GM21576 (cell line): ENCODE measurements around the gene CCDC167.
"Not testable (repeated sequence)": the region's sequence is repeated elsewhere in the genome, so short reads cannot be mapped to it uniquely, and the experiment has no call there.

Experiments used
- ATAC-seq: cut with Tn5 transposase; IDR thresholded peaks from one replicate; pipeline ENCODE4 v1.9.1; 2021; ENCODE audit warnings: mild to moderate bottlenecking, moderate library complexity; ENCODE audit not compliant: unreplicated experiment

Gene CCDC167

DNA sequence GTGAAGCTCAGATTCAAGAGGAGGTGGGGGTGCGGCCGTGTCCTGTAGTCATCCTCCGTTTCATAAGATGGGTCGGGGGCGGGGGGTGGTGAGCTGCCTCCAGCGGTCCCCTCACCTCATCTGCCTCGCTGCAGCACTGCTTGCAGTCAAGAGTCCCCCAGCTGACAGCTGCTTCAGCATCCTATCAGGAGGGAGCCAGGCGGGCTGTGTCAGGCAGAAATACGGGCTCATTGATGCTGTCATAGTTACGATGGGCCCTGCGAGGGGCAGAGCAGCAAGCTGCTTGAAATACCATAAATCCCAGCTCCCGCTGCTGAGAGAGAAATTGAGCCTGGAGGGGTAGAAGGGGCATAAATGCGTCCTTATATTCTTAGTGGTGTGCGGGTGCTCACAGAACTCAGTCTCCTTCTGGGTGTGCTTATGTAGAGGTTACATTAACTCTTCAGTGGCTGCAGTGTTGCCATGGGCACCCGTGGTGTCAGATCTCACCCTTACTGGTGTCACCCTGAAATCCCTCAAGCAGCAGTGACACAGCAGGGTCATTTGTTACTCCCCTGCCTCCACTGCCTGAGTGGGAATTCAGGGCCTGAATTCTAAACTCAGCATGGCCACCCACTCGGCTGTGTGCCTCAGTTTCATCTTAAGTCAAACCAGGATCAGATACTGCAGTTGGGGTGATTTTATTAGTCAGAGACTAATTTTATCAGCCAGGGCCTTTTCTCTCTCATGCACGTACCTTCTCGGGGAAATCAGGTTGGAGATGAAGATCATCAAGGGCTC is 21.8 kb downstream of the CCDC167 start:
- no peak for ATAC-seq

DNA sequence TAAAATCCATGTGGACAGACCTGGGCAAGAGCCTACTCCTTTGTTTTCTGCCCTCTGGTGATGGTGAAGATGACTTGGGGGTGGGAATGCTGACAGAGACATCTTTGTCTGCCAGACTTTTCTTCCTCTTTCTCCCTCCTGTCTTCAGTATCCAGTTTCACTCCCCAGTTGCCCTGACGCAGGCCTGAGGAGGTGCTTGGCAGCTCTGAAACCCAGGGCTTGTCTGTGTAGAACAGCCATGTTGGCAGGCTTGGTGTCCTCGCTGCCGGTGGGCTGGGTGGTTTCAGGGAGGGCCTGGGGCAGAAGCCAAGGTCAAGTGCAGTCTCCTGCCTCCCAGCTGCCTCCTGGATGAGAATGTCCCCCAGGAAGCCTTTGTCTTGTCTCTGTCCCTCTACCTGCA is 22.5 kb downstream of the CCDC167 start:
- no peak for ATAC-seq

DNA sequence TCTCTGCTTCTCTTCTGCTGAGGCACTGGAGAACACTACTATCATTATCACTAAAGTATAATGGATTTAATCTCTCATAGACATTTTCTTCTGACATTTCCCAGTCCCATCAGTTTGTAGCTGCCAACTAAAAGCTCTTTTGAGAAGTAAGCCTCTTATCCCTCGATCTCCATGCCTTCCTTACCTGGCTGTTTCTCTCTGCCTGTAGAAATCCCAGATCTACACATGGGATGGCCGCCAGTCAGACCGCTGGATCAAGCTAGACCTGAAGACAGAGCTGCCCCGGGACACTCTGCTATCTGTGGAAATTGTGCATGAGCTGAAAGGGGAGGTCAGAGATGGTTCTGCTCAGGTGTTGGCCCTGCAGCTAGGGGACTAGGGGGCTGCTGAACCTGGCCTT is 25.4 kb downstream of the CCDC167 start:
- ATAC-seq = no peak

DNA sequence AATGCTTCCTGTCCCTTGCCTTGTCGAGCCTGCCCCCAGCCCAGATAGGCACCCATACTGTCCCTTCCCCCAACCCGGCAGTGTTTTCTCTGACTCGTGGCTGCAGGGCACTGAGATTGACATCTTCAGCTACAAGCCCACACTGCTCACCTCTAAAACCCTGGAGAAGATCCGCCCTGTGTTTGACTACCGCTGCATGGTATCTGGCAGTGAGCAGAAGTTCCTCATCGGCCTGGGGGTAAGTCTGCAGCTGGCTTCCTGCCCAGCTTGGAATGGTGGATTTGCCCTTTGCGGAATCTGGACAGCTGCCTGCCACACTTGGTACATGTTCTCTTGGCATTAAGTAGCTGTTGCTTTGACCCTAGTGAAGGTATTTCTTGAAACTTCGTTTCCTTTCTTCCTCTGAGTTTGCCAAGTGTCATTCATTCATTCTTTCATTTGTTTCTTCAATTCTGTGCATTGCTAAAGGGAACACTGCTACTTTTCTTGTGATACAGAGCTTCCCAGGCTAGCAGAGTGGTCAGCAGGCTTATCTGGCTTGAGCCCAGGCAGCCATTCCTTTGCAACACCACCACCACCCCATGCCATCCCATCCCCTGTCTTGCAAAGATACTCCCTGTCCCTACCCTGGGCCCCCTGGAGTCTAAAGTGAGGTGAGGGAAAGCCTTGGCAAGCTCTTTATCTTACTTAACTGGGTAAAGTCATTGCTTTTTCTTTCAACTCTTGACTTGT is 26.2 kb downstream of the CCDC167 start:
- no peak for ATAC-seq

DNA sequence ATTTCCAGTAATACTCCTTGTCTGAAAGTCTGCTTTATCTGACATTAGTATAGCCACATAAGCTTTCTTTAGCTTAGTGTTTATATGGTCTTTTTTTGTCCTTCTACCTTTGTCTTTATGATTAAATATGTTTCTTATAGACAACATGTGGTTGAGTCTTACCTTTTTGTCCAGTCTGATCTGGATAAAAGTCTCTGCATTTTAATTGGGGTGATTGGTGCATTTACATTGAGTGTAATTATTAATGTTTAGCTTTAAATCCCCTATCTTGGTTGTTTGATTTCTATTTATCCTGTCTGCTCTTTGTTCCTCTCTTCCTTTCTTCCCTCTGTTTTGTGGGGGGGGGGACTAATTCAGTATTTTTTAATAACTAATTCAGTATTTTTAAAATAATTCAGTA is 32.0 kb downstream of the CCDC167 start:
- ATAC-seq = no peak

DNA sequence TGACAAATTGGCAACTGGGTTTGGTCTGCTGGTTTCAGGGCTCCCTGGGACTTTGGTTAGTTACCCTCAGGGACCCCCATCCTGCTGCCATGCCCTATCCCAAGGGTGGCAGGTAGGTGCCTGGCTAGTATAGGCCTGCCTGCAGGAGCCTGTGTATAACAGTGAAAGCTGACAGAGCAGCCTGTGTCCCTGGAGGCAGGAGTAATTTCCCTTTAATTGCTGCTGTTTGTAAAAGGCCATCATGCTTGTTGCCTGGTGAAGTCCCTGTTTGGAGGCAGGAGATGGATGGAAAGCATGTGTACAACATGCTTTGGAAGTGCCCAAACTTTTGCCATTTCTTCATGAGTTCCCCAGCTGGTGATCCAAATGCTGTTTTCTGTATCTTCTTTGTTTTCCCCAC is 36.6 kb downstream of the CCDC167 start:
- ATAC-seq = no peak

DNA sequence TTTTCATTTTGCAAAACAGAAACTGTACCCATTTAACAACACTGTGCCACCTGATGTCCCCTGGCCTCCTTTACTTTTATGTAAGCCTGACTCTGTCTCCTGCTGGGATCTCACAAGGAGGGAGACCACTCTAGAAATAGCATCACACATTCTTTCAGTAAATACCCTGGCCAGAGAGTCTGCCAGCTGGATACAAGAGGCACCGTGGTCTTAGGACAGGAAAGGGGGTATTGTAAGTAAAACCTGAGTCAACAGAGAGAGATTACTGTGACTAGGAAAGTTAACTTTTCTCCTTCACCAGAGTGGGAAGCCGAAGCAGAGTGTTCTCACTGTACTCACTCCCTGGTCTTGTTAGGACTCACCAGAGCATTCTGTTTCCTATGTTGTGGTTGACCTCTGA is 38.9 kb downstream of the CCDC167 start:
- no peak for ATAC-seq

DNA sequence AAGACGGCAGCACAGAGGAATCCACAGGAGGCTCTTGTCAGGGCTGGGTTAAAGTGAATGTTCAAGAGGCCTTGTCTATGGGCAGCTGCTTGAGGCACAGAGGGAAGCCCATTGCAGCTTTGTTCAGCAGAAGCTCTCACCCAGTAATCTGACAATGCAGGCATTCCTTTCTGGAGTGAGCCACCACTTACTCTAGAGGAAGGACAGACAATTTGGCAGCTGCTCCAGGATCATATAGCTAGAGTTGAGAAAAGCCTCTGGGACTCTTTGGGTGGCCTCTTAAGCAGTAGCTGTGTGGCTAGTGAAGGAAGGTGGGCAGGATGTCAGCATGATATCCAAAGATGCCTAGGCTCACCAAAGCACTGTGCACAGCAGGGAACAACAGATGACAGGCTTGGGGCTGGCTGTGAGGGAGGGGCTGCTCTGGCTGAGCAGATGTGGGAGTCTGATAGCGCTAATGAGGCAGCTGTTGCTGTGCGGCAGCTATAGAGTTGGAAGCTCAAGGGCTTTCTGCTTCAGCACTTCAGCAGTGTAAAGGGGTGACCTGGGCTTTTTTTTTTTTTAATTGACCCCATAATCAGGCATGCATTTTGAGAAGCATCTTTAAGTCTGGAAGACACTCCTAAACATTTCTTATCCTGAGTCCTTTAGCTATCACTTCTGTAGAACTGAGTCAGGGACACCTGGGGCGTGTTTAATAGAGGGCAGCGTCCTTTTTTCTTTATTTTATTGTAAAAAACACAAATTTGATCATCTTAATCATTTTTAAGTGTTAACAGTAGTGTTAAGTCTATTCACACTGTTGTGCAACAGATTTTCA is 39.5 kb downstream of the CCDC167 start:
- ATAC-seq = no peak

DNA sequence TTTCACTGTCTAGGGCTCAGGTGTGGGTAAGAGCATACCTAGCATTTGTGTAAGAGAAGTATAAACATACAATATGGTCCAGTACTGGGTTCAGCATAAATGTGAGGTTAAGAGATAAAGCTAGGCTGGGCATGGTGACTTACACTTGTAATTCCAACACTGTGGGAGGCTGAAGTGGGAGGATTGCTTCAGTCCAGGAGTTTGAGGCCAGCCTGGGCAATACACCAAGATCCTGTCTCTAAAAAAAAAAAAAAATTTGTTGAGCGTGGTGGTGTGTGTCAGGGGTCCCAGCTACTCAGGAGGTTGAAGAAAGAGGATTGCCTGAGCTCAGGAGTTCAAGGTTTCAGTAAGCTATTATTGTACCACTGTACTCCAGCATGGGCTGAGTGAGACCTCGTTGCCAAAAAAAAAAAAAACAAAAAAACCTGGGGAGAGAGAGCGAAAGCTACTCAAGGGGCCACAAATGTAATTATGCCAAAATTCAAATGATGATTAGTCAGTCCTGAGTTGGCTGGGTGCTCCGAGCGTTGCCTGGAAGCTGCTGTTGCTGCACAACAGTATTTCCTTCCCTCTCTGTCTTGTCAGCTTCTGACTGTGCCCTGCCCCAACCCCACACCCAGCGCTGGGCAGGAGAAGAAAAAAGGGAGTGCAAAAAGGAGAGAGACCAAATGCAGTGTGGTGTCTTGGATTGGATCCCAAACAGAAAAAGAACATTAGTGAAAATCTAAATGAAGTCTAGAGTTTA is 42.7 kb downstream of the CCDC167 start:
- no peak for ATAC-seq

DNA sequence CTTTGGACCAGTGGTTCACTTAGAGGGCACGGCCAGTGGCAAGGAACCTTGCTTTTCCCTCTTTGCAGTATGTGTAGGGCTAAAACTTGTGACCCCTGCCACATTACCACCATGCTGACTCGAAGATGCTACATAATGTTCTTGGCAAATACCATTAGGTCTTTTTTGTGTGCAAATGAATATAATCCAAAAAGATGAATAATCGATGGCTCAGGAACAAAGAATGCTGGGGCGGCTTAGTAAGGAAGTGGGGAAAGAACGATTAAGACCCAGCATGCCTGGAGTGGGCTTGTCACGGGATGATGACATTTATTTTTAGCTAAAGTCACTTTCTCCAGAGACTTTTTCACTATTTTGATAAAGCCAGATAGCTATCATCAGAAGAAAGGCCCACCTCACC is 43.6 kb downstream of the CCDC167 start:
- no peak for ATAC-seq

DNA sequence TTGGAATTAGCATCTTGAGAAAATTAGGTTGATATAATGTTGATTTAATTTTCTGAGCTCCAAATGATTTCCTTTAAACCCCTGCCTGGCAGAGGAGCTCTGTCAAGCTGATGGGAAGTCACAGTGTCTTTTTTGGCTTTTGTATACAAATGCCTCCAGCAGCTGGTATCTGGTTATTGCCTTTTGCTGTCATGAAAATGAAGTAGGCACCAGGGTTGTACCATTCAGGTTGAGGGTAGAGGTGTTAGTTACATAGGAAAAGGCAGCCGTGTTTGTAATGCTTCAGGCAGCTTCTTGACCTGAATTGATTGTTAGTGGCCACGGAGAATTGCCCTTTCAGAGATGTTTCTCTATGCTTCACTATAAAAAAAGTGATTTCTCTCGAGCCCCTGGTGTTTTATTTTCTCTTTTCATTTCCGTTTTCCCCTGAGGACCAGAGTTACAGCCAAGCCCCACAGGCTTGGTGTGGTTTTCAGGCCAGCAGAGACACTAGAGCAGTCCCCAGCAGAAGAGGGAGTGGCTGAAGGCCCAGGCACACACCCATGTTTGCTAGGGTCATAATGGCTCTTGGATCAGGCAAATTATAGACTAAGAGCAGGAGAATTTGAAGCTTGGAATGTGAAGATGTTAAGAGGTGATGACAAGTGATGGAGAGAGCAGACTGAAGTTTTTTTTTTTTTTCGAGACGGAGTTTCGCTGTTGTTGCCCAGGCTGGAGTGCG is 45.1 kb downstream of the CCDC167 start:
- no peak for ATAC-seq

DNA sequence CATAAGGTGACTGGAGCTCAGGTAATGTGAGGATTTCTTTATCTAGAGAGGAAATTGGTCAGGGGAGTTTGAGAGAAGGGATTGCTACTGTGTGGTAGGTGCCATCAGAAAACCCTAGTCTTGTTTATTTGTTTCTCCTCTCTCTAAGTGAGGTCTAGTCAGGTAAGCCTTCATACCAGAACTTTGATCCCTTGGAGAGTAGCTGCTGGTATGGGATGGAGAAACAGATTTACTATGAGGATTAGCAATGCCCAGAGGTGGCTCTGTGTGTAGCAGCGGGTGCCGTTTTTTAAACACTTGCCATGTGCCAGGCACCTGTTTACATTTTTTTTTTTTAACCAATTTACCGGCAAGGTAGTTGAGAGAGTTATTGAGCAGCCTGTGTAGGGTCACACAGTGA is 47.2 kb downstream of the CCDC167 start:
- ATAC-seq = no peak

DNA sequence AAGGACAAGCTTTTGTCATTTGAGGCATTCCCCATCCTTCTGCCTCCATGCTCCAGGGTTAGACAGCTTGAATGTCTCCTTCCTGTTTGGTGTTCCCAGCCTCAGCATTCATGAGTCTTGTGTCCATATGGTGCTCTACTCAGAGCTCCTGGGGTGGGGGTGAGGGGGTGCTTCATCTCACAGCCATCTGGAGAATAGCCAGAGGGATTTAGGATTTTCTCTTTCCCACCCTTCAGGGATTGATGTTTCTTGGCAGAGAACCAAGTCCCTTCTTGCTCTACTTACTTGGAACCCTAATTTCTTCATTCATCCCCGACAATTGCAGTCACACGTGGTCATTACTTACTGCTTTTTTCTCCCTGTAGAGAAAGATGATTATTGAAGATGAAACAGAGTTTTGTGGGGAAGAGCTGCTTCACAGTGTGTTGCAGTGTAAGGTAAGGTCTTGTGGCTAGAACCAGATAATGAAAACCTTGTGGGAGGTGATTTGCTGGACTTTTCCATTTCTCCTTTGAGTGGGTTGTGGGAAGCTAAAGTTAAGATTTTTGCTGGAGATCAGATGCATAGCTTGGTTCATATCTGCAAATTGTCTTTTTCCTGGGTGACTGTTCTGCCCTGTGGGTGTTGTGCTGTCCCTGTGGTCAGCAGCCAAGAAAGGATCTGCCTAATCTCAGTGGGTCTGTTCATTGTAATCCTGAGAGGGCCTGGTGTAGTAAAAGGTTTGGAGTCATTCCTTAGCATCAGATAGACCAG is 48.1 kb downstream of the CCDC167 start:
- no peak for ATAC-seq

DNA sequence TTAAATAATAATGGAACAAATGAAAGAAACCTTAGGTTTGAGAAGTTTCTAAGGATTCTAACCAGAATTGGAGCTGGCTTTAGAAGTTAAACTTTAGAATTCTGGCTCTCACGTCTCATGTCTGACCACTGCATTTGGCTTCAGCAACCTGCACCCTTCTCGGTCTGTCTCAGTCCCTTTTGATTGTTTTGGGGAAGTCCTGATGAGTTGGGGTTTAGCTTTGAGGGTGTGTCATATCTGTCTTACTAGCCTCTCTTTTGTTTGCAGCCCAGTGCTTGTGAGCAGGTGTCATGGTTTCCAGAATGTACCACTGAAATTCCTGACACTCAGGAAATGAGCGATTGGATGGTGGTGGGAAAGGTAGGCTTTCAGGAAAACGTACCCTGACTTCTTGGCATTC is 49.7 kb downstream of the CCDC167 start:
- no peak for ATAC-seq

DNA sequence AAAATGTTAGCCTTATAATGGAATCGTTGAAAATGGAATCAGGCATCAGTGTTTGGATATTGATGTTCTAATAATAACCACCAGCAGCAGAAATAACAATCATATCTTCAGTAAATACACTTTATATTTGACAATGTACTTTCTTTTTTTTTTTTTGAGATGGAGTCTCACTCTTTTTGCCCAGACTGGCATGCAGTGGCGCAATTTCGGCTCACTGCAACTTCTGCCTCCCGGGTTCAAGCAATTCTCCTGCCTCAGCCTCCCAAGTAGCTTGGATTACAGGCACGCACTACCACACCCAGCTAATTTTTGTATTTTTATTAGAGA is 56.5 kb downstream of the CCDC167 start:
- ATAC-seq = not testable (repeated sequence)

DNA sequence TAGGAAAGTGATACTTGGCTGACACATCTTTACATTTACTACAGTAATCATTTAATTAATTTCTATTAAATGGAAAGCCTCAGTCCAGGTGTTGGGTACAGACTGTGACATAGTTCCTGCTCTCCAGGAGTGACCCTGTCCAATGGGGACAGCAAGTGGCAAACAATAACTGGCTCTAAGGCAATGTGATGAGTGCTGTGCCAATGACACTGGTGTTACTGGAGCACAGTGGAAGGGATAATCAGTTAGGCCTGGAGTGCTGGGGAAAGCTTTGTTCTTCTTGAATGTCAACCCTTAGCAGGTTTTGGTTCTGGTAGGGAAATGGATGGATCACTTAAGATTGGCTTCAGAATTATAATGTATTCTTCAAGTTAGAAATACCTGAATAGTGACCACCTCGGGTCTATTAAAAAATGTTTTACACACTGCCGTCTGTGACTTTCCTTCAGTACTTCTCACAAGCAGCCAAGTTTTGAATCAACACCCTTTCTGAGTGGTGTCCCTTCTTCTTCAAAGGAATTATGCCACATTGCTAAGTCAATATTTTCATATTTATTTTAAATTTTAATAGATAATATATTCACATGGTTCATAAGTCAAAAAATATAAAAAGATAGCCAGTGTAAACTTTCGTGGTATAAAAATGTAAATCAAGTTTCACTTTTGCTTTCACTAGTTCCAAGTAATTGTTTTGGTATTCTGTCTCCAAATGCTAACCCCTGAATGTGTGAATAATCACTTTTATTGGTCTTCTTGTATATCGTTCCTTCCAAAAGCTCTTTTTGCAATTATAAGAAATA is 57.1 kb downstream of the CCDC167 start:
- ATAC-seq = no peak

DNA sequence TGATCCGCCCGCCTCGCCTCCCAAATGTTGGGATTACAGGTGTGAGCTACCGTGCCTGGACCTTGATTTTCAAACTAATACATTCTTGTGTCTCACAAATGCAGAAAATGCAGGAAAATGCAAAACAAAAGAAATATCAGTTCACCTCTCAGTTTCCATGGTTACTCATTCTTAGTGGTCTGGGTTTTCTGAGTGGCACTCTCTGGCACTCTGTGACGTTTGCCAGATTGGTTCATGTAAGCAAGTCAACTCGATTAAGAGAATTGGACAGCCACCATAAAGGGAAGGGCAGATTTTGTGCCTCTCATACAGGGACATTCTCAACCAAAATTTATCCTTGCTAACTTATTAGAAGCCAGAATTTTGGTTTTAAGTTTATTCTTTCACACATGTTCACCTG is 58.0 kb downstream of the CCDC167 start:
- no peak for ATAC-seq

DNA sequence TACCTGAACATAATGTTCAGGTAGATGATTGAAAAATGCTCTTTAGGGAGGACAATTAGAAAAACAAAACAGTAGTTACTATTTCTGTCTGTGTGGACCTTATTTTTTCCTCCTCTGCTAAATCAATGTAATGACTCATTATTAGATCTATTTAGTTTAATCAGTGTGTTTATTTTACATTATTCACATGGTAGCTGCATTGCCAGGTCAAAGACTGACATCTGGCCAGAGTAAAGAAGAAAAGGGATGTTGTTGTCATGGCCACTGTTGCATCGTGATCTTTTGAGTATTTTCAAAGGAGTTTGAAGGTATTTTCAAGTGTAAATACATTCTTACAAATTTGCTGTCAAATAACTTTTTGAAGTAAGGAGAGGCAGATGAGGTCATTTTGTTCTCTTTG is 60.8 kb downstream of the CCDC167 start:
- no peak for ATAC-seq

DNA sequence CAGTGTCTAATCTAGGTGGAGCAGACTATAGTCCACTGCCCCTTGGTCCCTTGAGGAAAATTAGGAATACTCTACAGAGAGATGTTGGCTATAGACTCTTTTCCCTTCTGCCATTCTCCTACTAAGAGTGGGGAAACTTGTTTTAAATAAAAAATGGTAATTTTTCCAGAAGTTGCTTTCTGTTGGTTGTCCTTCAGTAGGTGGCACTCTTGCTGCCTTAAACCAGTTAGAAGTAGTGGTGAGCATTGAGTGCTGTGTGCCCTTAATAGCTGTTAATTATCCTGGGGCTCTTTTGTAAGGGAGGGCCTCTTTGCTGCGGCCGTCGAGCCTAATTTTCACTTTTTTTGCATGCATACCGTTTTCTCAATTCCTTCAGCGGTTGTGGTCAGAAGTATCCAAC is 63.9 kb downstream of the CCDC167 start:
- ATAC-seq = no peak
